HG03460 (cell line): Measurements from ENCODE around the gene KCNMB3.
A peak's percentile ranks its signal among the peaks of the same experiment; 100 is the strongest.
"Not testable (repeated sequence)": the region's sequence is repeated elsewhere in the genome, so short reads cannot be mapped to it uniquely, and the experiment has no call there.

Source experiments
- ATAC-seq: cut with Tn5 transposase; IDR thresholded peaks from one replicate; pipeline ENCODE4 v1.9.1; 2021; ENCODE audit not compliant: unreplicated experiment

Gene KCNMB3

GRCh38 chr3:179250803-179251476 lies at the start of gene KCNMB3:
Gene KCNMB3, minus strand, starts transcription at chr3:179251114. Its CDS starts 124 bp downstream, at chr3:179250990.
- no peak for ATAC-seq

- no peak for ATAC-seq
Observed at GRCh38 chr3:179299999-179300613, 49.2 kb upstream of the KCNMB3 start.

- no peak for ATAC-seq
Observed at GRCh38 chr3:179299316-179299715, 48.4 kb upstream of the KCNMB3 start.

- ATAC-seq = no peak
Observed at GRCh38 chr3:179297971-179298725, 47.2 kb upstream of the KCNMB3 start.

GRCh38 chr3:179292450-179292849 lies 41.5 kb upstream of the KCNMB3 start:
- ATAC-seq = no peak

GRCh38 chr3:179289295-179289694 lies 38.4 kb upstream of the KCNMB3 start:
- ATAC-seq = no peak

GRCh38 chr3:179288845-179289244 lies 37.9 kb upstream of the KCNMB3 start:
- no peak for ATAC-seq

GRCh38 chr3:179286331-179286730 lies 35.4 kb upstream of the KCNMB3 start:
- ATAC-seq = no peak

- no peak for ATAC-seq
Observed at GRCh38 chr3:179281825-179282224, 30.9 kb upstream of the KCNMB3 start.

GRCh38 chr3:179279837-179280236 lies 28.9 kb upstream of the KCNMB3 start:
- no peak for ATAC-seq

- ATAC-seq = no peak
Observed at GRCh38 chr3:179278932-179279693, 28.2 kb upstream of the KCNMB3 start.

- ATAC-seq = no peak
Observed at GRCh38 chr3:179278151-179278550, 27.2 kb upstream of the KCNMB3 start.

GRCh38 chr3:179276743-179277142 lies 25.8 kb upstream of the KCNMB3 start:
- ATAC-seq = no peak

GRCh38 chr3:179276001-179276400 lies 25.1 kb upstream of the KCNMB3 start:
- ATAC-seq = no peak

- ATAC-seq = not testable (repeated sequence)
Observed at GRCh38 chr3:179274434-179274833, 23.5 kb upstream of the KCNMB3 start.

- ATAC-seq = no peak
Observed at GRCh38 chr3:179272385-179272784, 21.5 kb upstream of the KCNMB3 start.

GRCh38 chr3:179269152-179269707 lies 18.3 kb upstream of the KCNMB3 start:
- no peak for ATAC-seq

- ATAC-seq = no peak
Observed at GRCh38 chr3:179268400-179269051, 17.6 kb upstream of the KCNMB3 start.

GRCh38 chr3:179266701-179267211 lies 15.8 kb upstream of the KCNMB3 start:
- no peak for ATAC-seq

GRCh38 chr3:179265875-179266274 lies 15.0 kb upstream of the KCNMB3 start:
- ATAC-seq = peak; percentile 54
